ENCODE results near the gene OTUD6A.

Gene OTUD6A, protein sequence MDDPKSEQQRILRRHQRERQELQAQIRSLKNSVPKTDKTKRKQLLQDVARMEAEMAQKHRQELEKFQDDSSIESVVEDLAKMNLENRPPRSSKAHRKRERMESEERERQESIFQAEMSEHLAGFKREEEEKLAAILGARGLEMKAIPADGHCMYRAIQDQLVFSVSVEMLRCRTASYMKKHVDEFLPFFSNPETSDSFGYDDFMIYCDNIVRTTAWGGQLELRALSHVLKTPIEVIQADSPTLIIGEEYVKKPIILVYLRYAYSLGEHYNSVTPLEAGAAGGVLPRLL

GRCh38 chrX:70062076-70062475 lies at the start of gene OTUD6A:
OTUD6A (plus strand) TSS chrX:70062457; CDS start chrX:70062525, 68 bp downstream.
- no peak for DNase-seq

GRCh38 chrX:70012756-70013155 lies 49.5 kb upstream of the OTUD6A start:
- no peak for DNase-seq

DNA sequence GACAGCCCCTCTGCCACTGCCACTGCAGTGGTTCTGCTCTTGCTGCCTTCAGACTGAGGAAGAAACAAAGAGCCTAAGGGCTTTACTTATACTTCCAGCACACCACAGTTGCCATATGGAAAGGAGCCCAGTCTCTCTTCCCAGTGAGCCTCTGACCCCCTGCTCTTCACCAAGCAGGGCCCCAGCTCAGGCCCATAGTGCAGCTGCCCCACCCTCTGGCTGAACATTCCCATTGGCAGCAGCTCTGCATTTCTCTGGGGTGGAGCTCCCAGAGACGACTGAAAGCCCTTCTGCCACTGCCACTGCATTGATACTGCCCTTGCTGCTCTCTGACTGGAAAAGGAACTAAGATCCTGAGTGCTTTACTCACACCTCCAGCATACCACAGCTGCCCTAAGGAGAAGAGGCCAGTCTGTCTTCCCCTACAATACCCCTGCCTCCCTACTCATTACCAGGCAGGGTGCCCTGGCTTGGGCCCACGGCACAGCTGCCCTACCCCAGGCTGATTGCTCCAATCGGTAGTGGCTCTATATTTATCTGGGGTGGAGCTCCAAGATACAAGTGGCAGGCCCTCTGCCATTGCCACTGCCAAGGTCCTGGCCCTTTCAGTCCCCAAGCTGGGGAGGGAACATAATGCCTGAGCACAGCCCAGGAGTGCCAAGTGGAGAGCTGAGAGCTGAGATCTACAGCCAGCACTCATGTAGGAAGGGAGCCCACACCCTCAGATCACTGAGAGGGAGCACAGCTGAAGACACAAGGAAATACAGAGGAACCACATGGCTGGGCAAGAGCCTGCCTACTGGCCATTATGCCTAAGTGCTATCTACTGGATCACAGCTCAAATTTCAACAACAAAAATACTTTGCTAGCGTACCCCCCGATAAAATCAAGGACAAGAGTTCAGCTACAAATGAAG lies 48.5 kb upstream of the OTUD6A start:
- peak; percentile 56 to 90 for DNase-seq

DNA sequence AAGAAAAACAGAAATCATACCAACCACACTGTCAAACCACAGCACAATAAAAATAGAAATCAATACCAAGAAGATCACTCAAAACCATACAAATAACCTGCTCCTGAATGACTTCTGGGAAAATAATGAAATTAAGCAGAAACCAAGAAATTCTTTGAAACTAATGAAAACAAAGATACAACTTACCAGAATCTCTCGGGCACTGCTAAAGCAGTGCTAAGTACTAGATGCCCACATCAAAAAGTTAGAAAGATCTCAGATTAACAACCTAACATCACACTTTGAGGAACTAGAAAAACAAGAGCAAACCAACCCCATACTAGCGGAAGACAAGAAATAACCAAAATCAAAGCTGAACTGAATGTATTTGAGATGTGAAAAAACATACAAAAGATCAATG lies 45.7 kb upstream of the OTUD6A start:
- DNase-seq: no peak

- no peak for DNase-seq
Observed at GRCh38 chrX:70022616-70023015, 39.6 kb upstream of the OTUD6A start.

DNA sequence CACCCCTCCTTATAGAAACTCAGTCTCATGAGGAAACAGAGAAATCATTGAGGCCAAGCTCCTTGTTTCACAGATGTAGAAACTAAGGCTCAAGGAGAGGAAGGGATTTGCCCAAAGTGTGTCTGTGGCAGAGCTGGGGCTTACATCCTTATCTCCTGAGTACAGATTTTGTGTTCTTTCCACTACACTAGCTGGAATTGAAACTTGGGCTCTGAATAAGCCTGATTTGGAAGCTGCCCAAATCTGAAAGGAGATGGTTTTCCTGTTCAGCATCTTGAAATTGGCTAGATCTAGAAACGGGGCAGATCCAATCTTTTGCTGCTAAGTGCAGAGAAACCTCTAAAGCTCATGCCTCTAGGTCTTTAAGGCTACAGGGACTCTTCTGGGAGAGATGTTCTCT lies 36.8 kb upstream of the OTUD6A start:
- peak in 1 of 2 experiments; percentile 49 for DNase-seq

GRCh38 chrX:70026112-70026850 lies 36.0 kb upstream of the OTUD6A start:
- DNase-seq: no peak

GRCh38 chrX:70026851-70027200 lies 35.4 kb upstream of the OTUD6A start:
- no peak for DNase-seq

- peak in 1 of 2 experiments; percentile 54 for DNase-seq
Observed at GRCh38 chrX:70029863-70030262, 32.4 kb upstream of the OTUD6A start.

DNA sequence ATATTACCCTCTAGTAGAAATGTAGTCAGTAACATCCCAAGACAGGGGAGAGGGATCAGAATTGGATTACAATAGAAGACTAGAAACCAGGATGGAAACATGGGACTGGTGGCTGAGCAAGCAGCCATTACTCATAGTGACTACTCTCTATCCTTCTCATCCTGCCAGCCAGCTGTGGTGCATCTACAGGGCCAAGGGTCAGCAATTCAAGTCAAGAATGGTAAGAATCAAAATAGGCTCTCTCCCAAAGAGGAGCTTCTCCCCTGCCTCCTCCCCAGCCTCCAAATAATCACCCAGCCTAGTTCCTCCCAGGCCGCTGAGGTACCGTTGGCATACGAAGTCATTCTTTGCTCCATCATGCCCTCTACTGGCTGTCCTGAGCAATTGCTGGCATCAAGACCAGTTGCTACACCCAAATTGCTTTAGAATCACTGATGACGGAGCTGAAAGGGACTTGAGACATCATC lies 31.9 kb upstream of the OTUD6A start:
- peak; percentile 64 to 76 for DNase-seq

- peak in 1 of 2 experiments; percentile 40 for DNase-seq
Observed at GRCh38 chrX:70032792-70033191, 29.5 kb upstream of the OTUD6A start.

DNA sequence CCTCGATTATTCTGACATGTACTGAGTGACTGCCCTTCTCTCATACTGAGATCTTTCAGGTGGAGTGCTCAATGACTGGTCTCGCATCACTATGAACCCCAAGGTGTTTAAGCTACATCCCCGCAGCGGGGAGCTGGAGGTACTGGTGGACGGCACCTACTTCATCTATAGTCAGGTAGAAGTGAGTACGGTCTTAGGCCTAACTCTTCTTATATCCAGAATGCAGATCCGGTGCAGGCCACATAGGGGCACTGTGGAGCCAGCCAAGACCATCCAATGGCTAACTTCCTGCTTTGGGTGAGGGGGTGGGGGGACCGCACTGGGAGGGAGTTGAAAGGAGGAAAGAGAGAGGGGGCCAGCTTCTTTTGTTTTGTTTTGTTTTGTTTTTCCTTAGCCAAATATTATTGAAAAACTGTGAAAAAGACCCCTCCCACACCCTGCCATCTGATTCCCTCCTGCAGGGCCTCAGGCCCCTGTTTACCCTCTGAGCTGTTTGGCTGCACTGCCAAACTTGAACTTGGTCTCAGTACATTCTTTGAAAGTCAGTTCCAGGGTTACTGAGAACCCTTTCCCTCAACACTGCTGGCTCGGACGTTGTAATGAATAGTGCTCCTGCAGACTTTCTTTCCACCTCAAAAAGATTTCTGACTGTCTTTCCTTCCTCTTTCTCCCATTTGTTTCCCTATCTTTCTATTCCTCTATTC lies 28.8 kb upstream of the OTUD6A start:
- peak in 1 of 2 experiments; percentile 24 for DNase-seq

DNA sequence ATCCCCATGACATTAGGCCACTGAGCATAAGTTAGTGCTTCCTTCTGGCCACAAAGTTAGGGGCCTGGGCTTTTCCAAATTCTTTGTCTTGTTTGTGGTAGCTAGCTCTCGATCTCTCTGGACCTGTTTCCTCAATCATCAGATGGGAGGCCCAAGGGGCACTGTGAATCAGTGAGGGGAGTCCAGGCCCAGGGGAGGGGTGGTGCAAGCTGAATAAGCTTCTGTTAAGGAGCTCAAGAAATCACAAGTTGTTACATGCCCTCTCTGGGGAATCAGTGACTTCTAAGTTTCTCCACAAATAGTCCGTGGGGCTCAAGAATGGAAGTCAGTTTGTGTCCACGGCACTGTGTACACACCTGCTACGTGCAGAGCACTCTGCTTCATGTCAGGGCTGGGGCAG lies 27.6 kb upstream of the OTUD6A start:
- DNase-seq: no peak

- no peak for DNase-seq
Observed at GRCh38 chrX:70038515-70038914, 23.7 kb upstream of the OTUD6A start.

DNA sequence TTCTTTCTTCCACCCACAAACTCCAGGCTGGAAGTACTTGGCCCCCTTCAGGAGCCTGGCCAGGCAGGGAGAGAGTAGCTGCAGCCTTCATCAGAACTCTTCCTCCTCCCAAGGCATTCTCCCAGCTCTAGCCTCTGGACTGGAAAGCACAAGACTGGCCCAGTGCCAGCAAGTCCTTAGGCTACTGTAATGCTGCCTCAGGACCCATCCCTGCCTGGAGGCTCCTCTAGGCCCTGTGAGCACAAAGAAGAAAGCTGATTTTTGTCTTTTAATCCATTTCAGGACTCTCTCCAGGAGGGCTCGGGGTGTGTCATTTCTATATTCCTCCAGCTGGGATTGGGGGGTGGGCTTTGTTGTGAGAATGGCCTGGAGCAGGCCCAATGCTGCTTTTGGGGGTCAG lies 23.3 kb upstream of the OTUD6A start:
- no peak for DNase-seq

DNA sequence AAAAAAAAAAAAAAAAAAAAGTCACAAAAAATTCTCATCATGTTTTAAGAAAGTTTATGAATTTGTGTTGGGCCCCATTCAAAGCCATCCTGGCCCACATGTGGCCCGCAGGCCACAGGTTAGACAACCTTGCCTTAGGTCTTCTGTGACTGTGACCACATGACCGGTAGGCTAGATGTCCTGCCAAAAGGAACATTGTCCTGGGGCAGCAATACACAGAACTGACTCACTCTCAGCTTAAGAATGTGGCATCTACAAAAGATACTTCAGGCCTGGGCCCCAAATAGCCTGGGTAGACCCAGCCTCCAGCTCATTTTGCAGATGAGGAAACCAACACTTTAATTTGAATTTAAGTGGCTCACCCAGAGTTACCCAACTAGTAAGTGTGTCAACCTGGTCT lies 22.5 kb upstream of the OTUD6A start:
- DNase-seq: no peak

DNA sequence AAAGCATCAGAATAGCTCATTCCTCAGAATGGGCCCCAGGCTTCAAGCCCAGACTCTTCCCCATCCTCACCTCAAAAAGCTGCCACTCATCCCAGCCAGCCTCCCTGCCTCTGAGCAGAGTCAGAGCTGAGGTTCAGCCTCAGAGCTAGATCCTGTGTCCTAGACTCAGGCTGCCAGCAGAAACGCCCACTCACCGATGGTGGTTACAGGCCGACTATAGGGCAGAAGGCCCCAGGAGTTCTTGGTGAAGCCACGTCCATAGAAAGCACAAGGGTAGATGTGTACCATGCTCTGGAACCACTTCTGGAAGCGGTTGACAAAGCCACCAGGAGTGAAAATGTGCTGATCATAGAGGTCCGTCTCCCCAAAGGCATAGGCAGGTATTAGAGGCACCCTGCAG lies 20.3 kb upstream of the OTUD6A start:
- no peak for DNase-seq

GRCh38 chrX:70042399-70043371 lies 19.6 kb upstream of the OTUD6A start:
- no peak for DNase-seq

GRCh38 chrX:70043685-70044084 lies 18.6 kb upstream of the OTUD6A start:
- DNase-seq: no peak

GRCh38 chrX:70044541-70045245 lies 17.6 kb upstream of the OTUD6A start:
- DNase-seq: no peak

GRCh38 chrX:70046978-70047377 lies 15.3 kb upstream of the OTUD6A start:
- no peak for DNase-seq
